HG03060 (cell line): ENCODE data around the gene SHISA7.
"Not testable (repeated sequence)": the region's sequence is repeated elsewhere in the genome, so short reads cannot be mapped to it uniquely, and the experiment has no call there.

ENCODE experiments used
- ATAC-seq: cut with Tn5 transposase; IDR thresholded peaks from one replicate; pipeline ENCODE4 v1.9.1; 2021; ENCODE audit warnings: low read depth, moderate number of reproducible peaks; ENCODE audit not compliant: unreplicated experiment

The SHISA7 gene

DNA sequence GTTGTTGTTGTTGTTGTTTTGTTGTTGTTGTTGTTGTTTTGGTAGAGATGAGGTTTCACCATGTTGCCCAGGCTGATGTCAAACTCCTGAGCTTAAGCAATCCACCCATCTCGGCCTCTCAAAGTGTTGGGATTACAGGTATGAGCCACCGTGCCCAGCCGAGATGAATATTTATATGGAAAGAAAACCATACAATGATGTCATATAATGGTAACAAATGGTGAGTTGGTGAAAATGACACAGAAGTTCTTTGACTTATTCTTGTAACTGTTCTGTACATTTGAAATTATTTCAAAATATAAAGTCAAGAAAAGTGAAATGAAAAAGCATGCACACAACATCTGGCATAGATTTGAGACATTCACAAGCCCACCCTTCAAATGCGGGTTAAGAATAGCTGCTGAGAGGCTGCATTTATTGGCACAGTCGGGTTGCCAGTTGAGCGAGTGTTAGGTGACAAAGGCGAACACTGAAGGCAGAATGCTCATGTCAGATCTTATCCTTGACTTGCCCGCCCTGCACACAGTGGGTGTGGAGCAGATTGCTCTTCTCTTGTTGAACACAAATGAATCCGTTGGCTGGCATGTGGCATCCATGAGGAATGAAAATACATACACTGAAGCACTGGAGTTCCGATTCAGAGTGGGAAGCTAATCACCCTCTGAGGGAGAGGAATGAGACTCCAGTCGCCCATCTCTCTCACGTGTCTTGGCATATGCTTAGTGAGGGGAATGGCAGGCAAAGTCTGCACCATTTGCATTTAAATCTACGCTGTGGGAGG lies 19.7 kb downstream of the SHISA7 start:
- ATAC-seq, result no peak

DNA sequence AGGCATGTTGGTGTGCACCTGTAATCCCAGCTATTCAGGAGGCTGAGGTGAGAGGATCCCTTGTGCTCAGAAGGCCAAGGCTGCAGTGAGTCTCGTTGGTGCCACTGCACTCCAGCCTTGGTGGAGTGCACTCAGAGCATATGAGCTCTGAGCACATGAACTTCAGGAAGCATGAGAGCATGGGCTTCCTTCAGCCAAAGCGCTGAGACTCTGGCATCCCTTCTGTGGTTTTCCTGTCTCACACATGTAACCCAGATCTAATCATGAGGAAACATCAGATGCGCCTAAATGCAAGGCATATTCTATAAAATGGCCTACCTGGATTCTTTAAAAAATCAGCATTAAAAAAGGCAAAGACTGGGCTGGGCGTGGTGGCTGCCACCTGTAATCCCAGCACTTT lies 21.8 kb downstream of the SHISA7 start:
- ATAC-seq, result not testable (repeated sequence)

DNA sequence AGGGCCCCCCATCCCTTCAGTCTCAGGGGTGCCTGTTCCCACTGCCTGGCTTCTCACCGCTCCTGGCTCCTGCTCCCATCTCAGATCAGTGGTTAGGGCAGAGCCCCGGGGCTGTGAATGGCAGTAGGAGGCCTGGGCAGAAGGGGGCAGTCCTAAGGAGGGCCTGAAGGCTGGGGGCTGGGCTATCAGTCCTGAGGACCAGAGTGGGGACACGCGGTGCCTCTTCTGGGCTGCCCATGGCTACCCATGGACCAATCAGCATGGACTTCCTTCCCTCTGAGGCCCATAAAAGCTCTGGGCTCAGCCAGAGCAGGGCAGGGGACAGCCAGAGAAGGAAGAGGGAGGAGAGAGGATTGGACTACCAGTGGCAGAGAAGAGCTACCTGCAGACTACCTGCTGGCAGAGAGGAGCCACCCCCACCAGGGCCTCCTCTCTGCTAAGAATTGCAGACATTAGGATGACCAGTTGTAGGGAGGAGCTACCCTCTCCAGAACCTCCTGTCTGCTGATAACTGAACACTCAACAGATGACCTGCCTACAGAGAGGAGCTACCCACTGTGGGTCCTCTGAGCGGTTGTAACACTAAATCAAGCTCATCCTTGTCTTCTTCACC lies 23.4 kb downstream of the SHISA7 start:
- no peak for ATAC-seq

DNA sequence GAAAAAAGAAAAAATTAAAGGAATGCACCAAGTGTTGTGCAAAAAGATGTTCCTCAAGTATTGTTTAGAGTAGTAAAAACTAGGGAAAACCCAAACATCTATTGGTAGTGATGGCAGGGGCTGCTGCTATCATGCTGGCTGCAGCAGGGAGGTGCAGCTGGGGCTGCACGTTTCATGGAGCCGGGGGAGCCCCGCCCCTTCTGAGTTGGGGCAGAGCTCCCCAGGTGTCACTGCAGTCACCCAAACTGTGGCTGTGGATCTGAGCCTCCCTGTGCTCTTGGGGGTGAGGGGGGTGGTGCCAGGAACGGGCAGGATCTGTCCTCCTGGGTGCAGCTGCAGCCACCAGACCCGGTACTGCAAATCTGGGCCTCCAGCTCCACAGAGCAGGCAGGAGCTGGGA lies 24.0 kb downstream of the SHISA7 start:
- no peak for ATAC-seq

DNA sequence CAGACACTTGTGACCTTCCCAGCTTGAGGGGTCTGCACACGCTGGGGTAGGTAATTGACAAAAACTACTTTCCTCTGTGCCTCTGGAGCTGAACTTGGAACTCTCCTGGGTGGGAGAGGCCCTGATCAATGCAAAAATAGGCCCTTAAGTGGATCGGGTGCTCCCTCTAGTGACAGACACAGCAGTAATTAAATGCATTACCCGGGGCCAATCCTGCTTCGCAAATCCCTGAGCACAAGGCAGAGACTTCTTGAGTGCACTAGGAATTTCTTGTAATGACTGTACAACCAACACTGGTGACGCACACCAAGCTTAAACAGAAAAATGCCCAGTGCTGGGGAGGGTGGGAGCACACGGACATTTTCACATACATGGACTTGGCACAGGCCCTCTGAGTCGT lies 24.9 kb downstream of the SHISA7 start:
- no peak for ATAC-seq

DNA sequence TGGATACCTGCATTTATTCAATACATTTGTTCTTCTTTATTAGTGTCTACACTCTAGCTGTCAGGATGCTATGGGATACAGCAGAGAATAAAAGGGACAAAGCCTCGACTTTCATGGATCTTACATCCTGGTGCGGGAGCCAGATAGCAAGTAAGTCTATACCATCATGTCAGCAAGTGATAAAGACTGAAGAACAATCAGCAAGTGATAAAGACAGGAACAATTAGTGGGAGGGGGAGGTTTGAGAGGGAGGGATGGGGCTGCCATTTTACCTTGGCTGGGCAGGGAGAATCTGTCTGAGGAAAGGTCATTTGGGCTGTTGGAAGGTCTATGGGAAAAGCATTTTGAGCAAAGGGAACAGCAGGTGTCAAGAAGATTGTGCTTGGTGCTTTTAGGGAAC lies 32.9 kb downstream of the SHISA7 start:
- ATAC-seq, result no peak

DNA sequence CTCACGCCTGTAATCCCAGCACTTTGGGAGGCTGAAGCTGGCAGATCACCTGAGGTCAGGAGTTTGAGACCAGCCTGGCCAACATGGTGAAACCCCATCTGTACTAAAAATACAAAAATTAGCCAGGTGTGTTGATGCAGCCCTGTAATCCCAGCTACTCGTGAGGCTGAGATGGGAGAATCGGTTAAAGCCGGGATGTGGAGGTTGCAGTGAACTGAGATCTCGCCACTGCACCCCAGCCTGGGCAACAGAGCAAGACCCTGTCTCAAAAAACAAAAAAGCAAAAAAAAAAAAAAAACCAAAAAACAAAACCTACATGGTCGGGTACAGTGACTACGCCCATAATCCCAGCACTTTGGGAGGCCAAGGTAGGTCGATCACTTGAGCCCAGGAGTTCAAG lies 33.9 kb downstream of the SHISA7 start:
- not testable (repeated sequence) for ATAC-seq

DNA sequence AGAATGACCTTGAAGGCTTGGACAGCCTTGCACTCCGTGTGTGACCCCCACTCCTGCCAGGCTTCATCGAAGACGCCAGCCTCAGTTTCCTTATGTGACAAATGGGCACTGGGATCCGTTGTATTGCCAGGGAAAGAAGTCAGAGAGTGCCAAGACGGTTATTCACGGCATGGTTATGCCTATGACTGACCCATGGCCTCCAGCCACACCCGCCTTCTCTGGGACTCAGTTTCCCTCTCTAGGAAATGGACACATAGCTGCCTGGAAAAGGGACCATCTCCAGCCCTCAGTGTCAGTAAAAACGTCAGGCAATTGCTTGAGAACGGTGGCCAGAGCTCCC lies 34.6 kb downstream of the SHISA7 start:
- no peak for ATAC-seq

DNA sequence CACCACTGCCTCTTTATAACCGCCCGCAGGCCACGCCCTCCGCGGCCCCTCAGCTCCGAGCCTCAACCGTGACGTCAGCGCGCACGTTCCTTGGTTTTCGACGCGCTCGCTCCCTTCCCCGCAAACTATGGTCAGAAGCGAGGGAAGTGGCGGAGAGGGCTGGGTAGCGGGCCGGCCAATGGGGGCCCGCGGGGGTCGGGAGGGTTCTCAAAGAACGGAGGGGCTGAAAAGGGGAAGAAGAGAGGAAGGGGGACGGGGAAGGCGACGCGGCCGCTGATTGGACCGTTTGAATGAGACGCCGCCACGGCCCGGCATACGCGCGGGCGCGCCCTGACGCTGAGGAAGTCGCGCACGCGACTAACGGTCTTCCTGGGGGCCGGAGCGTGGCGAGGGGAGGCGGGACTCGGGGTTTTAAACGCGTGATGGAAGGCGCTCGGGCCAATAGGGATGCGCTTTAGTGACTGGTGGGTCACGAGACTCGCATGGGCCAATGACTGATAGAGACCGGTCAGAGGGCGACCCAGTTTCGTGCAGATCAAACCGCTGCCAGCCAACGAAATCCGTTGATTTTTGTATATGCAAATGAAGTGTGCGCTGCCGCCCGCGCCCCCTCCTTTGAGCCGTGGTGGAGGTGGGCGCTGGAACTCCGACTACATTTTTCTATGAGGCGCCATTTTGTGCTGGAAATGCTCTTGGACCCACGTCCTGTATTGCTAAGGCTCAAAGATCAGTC lies 35.1 kb downstream of the SHISA7 start:
- ATAC-seq, result peak; percentile 68

DNA sequence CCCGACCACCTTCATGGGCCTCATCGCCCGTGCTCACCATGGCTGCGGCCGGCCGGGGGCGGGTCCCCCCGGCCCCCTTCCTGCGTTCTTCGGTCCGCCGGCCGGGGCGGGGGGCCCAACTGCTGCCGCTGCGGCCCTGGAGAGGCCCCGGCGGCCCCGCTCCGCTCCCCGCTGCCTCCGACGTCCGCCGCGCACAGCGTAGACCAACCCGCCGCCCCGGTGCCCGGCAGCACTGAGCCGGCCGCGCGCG lies 35.6 kb downstream of the SHISA7 start, which contains the start of gene UBE2S:
Gene UBE2S (minus strand): TSS at position 239 of the 250 bp plus-strand sequence. CDS start 199 bp downstream, at position 40.
- ATAC-seq, result not testable (repeated sequence)

DNA sequence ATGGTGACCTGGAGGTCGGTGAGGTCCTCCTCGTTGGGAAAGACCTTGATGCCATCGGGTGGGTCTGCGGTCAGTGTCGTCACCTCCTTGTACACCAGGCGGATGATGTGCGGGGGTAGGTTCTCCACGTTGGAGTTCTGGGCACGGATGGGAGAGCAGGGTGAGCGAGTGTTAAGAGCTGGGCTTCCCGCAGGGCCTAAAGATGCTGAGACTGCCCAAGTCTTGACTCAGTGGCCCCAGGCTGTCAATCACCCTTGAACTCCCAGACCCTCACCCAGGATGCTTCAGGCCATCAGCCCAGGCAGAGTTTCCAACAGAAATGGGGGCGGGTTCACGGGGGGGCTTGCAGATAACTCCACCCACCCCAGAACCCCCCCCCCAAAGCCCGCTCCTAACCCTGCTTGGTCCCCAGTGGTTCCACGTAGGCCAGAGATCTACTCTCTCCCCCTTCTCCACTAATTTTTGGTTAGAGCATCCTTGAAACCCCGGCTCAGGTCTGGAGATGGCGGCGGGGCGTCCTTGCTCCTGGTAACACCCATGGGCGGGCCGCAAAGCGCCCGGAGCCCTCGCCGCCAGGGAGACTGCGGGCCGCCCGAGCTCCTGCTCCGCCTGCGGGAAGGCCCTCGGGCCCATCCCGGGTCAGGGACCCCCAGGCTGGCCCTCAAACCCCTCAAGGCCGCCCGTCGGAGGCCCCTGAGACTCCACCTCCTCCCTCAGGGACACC lies 36.1 kb downstream of the SHISA7 start:
- no peak for ATAC-seq

DNA sequence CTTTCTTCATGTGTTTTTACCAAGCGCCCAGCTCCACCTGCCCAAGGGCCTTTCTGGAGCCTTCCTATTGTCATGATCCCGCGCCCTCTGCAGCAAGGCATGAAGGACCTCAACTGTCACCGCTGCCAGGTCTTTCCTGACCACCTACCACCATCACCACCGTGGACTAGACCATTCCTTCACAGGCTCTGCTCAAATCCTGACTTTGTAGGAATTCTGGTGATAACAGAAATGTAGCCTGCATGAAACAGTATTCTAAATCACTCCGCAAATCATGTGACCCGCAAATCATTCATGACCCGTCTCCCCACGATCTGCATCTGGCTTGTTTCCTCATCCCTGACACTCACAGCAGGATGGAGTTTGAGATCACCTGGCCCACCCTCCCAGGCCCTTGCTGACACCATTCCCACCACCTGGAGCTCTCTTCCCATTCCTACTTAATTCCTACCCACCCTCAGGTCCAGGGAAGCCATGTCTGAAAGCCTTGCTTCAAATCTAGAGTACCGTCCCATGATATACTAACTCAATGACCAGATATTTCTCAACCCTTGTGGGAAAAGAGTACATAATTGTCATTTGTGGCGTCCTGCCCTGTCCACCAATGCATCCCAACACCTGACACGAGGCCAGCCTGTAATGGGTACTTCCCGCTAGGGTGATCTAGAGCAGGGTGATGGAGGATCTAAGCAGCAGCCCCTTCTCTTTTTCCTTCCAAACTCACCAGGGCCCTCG lies 36.8 kb downstream of the SHISA7 start:
- ATAC-seq, result no peak

DNA sequence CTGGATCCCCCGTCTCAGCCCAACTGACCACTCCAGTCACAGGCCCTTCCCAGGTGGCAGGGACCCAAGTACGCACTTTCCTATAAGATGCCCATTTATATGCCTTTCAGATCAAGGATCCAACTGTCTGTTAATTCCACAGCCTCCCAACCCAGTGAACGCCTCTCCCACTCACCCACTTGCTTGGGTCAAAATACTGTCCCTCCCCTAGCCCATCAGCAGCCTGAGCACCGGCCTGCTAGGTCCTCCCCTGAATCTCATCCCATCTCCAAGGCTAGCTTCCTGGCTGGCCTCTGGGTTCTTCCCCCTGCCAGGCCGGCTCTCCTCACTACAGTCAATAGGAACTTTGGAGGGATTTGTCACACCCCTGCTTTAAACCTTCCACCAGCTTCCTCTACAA lies 37.5 kb downstream of the SHISA7 start:
- no peak for ATAC-seq

DNA sequence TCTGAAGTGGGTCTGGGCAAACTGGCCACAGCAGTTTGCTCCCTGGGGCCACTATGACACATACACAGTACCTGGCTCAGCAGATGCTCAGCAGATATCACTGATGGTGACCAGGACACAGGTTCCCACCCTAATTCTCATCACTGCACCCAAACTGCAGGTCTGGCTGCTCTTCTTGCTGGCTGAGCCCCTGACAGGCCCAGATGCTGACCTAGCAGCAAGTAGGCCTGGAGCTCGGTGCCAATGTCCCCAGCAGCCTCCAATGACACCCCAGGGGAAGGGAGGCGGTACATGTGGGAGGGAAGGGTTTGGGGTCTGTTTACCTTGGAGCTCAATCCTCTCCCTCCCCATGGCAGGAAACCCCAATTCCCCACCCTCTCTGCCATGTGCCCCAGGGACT lies 40.6 kb downstream of the SHISA7 start:
- ATAC-seq, result no peak

DNA sequence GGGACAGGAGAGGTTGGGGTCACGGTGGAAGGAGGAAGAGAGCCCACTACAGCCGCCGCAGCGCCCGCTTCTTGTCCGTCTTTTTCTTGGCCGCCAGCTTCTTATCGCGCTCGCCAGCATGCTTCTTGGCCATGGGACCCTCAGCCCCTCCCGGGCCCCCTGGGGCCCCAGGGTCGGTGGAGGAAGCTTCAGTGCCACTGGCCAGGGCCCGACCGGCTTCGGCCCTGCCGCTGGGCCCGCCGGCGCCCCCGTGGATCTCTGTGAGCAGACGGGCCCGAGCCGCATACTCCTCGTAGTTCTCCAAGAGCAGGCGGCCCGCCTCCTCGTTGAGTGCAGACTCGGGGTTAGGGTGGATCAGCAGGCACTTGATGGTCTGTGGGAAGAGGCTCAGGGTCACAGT lies 41.7 kb downstream of the SHISA7 start:
- not testable (repeated sequence) for ATAC-seq

DNA sequence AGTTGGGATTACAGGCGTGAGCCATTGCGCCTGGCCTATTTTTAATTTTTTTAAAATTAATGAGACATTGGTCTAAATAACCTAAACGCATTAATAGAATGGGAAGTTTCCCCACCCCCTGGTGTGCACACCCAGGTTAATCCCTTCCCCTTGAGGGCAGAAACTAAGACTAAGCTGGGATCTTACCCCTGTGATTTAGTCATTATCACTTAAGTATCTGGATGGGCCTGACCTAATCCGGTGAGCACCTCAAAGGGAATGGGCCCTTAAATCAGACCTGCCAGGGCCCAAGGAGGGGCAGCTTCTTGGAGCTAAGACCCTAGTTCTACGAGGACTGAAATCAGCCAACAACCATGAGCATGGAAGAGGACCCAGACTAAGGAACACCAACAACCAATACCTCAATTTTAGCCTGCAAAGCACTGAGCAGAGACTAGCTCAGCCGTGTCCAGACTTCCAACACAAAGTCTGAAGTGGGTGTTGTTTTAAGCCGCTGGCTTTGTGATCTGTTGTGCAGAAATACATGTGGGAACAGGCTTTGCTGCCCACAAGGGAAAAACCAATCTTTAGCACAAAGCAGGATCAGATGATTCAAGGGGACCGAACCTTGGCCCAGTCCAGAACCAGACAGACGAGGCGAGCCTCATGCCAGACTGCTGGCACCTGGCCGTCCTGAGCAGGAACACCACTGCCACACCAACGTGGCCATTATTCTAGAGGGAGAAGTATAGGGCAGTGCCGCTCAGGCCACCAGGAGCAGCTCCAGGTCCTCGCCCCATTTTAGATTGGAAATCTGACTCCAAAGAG lies 42.6 kb downstream of the SHISA7 start:
- ATAC-seq, result no peak

DNA sequence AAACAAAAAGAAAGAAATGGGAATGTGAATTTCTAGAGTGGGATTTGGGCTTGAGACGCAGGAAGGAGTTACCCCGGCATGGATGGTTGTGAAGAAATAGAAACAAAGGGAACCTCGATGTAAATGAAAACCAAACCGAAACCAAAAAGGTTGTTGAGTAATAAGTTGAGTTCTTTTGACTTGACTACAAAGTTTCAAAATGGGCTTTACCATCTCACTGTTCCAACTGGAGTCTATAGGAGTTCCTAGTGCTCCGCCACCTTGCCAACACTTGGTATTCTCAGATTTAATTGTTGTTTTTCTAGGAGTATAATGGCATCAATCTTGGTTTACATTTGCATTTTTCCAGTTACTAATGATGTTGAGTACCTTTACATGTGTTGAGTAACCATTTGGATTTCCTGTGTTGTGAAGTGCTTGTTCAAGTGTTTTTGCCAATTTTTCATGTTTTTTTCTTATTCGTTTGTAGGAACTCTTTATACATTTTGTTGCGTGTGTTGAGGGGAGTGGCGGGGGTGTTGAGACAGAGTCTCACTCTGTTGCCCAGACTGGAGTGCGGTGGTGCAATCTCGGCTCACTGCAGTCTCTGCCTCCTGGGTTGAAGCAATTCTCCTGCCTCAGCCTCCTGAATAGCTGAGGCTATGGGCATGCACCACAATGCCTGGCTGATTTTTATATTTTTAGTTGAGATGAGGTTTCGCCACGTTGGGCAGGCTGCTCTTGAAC lies 44.7 kb downstream of the SHISA7 start:
- no peak for ATAC-seq

DNA sequence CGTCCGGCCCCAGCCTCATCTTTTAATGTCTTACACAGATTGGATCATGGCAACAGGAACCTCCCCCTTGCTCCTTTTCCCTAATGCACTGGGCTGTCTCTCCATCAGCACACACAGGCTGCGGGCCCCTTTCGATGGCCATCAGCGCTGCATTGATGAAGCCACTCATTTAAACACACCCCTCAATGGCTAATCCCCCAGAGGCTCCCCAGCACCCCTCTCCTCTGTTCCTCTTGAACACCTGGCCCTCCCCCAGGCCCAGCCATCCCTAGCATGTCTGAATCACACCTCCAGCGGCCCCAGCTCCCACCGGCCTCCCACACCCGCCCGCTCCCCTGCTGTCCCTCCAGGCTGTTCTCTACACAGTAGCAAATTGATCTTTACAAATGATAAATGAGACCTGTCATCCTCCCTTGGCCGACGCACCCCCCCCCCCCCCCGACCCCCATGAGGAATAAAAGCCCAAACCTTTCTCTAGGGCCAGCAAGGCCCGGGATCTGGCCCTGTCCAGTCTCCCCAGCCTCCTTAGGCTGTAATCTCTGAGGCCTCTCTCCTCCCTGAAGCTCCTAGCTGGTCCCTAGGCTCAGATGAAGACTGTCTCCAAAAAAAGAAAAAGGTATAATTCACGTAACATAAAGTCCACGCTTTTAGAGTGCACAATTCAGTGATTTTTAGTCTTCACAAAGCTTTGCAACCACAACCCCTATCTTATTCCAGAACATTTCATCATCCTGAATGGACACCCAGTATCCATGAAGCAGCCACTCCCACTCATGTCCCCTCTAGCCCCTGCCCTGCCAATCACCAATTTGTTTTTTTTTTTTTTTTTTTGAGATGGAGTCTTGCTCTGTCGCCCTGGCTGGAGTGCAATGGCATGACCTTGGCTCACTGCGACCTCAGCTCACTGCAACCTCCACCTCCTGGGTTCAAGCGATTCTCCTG lies 50.0 kb downstream of the SHISA7 start:
- no peak for ATAC-seq
